AG09309 (cell line): ENCODE measurements around the gene ADRB1.

ENCODE experiments used
- DNase-seq: peaks from one replicate; pipeline ENCODE4 v3.0.0-alpha.2; 2010; ENCODE audit warnings: low read depth
- H3K4me3 ChIP-seq: 2 replicates; pipeline ENCODE4 v1.5.1; 2011; ENCODE audit warnings: mild to moderate bottlenecking, low read depth, low read length, moderate library complexity; ENCODE audit not compliant: control insufficient read depth
- TF ChIP-seq, protein P1 (sequence below): IDR thresholded peaks from 2 replicates; pipeline ENCODE4 v1.5.1; 2011; ENCODE audit warnings: mild to moderate bottlenecking, low read depth, low read length, inconsistent platforms; ENCODE audit not compliant: insufficient read depth, control insufficient read depth; ENCODE audit errors: missing control alignments

The ADRB1 gene

DNA sequence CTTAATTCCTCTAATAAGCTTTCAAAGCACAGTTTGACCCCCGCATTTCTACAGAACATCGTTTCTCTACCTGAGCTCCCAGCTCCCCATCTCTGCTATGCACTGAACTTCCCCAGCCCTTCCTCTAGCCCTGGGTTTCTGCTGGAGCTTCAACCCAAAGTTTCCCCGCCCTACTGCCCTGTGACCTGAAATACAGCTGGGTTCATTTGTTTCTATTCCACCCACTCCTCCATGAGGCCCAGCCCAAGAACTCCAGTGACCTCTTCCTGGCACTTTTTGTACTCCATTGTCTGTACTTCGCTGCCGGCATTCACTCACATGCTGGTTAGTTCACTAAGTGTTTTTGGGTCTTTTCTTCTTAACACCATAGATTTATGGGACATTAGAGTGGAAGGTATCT lies 35.8 kb downstream of the ADRB1 start:
- no peak for DNase-seq

DNA sequence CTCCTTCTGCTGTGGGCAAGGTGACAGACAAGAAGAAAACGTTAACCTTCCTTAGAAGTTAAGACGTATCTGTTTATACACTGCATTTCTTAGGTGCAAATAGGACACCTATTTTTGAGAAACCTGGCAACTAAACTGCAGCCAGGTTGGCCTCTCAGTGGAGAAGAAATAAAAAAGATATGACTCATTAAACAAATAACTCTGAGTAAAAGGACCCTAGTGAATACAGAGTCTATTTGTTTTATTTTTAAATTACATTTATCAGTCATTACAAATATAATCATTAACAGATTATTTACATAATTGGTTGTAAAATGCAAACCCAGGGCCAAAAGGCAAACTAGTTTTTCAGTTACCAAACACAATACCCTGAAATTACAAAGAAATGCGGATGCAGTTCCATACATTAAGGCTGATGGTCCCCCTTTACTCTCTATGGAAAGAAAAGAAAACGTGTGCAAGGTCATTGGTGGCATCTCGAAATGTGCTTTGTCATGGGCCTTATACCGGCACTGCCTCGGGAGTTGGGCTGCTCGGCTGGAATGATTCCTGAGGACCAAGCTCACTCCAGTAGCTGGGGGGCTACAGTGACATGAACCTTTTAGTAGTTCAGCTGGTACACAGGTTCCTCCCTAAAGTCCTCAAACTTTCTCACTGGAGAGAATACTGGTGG lies 38.4 kb downstream of the ADRB1 start:
- TF ChIP-seq, protein P1, sequence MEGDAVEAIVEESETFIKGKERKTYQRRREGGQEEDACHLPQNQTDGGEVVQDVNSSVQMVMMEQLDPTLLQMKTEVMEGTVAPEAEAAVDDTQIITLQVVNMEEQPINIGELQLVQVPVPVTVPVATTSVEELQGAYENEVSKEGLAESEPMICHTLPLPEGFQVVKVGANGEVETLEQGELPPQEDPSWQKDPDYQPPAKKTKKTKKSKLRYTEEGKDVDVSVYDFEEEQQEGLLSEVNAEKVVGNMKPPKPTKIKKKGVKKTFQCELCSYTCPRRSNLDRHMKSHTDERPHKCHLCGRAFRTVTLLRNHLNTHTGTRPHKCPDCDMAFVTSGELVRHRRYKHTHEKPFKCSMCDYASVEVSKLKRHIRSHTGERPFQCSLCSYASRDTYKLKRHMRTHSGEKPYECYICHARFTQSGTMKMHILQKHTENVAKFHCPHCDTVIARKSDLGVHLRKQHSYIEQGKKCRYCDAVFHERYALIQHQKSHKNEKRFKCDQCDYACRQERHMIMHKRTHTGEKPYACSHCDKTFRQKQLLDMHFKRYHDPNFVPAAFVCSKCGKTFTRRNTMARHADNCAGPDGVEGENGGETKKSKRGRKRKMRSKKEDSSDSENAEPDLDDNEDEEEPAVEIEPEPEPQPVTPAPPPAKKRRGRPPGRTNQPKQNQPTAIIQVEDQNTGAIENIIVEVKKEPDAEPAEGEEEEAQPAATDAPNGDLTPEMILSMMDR, result no peak
- no peak overlapping the region for H3K4me3 ChIP-seq
- DNase-seq, result no peak

More for the DNA sequence above, 35.8 kb downstream of the ADRB1 start:
- no peak overlapping the region for H3K4me3 ChIP-seq
- TF ChIP-seq, protein P1, result no peak

DNA sequence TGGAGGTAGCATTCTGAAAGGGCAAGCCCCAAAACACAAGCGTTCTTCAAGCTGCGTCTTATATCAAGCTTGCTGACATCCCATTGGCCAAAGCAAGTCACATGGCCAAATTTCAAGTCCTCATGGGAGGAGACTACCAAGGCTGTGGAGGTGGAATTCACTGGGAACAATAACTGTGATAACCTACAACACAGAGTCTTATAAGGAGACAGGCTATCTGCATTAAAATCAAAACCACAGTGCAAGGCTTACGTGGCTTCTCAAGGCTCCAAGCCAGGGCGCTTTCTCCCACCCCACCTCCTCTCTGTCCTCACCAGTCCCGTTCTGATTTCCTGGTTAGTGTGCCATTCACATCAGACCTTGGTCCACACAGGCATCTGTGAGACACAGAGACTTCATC lies 39.4 kb downstream of the ADRB1 start:
- no peak overlapping the region for H3K4me3 ChIP-seq
- TF ChIP-seq, protein P1, result no peak
- no peak for DNase-seq

DNA sequence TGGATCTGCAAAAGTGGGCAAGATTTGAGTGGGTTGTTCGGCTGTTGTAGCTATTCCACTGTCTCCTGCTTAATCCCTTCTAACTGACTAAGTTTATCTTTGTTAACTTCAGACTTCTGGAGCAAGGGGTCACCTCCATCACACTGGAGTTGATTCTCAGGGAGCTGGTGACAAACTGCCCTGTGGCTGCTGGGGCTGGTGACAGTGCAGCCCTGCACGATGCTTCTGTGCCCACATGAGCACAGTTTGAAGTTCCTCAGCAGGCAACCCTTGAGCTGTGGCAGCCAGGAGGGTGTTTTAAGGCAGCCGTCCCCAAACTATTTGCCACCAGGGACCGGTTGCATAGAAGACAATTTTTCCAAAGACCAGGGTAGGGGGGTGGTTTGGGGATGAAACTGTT lies 40.5 kb downstream of the ADRB1 start:
- TF ChIP-seq, protein P1, result no peak
- no peak for DNase-seq

DNA sequence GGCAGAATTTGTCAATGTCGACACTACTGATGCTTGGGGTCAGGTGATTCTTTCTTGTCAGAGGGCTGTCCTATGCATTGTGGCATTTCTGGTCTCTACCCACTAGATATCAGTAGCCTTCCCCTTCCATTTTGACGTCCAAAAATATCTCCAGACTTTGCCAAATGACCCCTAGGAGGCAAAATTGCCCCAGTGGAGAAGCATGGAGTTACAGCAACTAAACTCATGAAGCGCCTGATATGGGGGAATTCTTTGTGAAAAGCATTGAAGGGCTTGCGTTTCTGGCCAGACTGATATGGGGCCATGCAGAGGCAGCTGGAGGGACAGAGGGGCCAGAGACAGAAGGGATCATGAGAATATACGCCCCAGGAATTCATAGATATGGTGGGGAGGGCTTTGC lies 43.6 kb downstream of the ADRB1 start:
- no peak overlapping the region for H3K4me3 ChIP-seq
- DNase-seq, result no peak
- TF ChIP-seq, protein P1, result no peak

More for the DNA sequence above, 40.5 kb downstream of the ADRB1 start:
- H3K4me3 ChIP-seq, result no peak overlapping the region

DNA sequence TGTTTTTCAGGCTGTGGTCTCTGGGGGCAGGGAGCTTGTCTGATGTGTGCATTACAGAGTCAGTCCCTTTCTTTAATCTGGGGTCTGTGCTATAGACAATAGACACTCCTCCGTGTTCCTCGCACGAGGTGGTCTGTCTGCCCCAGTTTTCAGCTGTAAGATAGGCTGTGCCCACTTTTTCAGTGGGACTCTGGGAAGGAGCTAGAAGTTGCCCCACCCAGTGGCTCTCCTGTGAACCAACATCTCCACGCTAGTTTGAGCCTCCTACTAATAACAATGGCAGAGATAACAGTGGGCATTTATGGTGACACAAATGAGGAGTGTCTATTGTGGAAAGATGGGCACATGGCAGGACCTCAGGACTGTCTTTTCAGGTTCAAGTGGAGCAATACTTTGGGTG lies 44.0 kb downstream of the ADRB1 start:
- no peak for DNase-seq
- H3K4me3 ChIP-seq, result no peak overlapping the region
- TF ChIP-seq, protein P1, result no peak
